AG04449 (cell line): ENCODE measurements around the gene SEPTIN12.

ENCODE experiments used
- CTCF ChIA-PET: fragments of 350-600 bp; formaldehyde crosslinking; extraction: SDS; loops from one replicate; lab custom pipeline; 2021; ENCODE audit warnings: antibody characterized with exemption; lab: Yijun Ruan, JAX
- POLR2A ChIA-PET: fragments of 400-600, 350-600 bp; formaldehyde crosslinking; extraction: SDS; loops from one replicate; lab custom pipeline; 2020; ENCODE audit warnings: antibody characterized with exemption, inconsistent platforms; lab: Yijun Ruan, JAX
- DNase-seq: peaks from one replicate; pipeline ENCODE4 v3.0.0-alpha.2; 2010; ENCODE audit warnings: low read depth, low spot score
- H3K4me3 ChIP-seq: 2 replicates; pipeline ENCODE4 v1.5.1; 2011; ENCODE audit warnings: low read depth, mild to moderate bottlenecking, control low read depth, low read length
- TF ChIP-seq, protein P1 (sequence below): IDR thresholded peaks from one replicate; pipeline ENCODE4 v1.5.1; 2011; ENCODE audit warnings: mild to moderate bottlenecking, moderate library complexity, low read length, control low read depth, inconsistent platforms; ENCODE audit not compliant: insufficient read depth; ENCODE audit errors: missing control alignments

SEPTIN12 gene

DNA sequence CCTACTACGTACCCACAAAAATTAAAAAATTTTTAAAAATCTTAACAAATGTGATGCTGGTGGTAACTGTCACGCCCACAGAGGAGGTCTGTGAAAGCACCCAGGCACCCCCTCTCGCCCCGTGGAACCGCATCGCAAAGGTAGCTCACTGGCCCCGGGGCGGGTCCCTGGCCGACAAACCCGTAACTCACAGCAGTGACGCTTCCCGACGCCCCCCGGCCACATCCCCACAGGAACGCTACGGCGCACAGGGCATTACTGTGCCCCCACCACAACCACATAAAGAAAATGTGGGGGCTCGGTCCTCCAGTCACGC lies 54.4 kb downstream of the SEPTIN12 start:
- peak overlapping the region; percentile 97 for H3K4me3 ChIP-seq
- no peak for DNase-seq
- CTCF ChIA-PET = interaction anchor here (1.1 to 2.4 kb wide), 3 partner anchors 33 to 223 kb away, joined by 3 to 8 read pairs (median 5); partner anchors contain the start of gene ZNF500
- TF ChIP-seq, protein P1, sequence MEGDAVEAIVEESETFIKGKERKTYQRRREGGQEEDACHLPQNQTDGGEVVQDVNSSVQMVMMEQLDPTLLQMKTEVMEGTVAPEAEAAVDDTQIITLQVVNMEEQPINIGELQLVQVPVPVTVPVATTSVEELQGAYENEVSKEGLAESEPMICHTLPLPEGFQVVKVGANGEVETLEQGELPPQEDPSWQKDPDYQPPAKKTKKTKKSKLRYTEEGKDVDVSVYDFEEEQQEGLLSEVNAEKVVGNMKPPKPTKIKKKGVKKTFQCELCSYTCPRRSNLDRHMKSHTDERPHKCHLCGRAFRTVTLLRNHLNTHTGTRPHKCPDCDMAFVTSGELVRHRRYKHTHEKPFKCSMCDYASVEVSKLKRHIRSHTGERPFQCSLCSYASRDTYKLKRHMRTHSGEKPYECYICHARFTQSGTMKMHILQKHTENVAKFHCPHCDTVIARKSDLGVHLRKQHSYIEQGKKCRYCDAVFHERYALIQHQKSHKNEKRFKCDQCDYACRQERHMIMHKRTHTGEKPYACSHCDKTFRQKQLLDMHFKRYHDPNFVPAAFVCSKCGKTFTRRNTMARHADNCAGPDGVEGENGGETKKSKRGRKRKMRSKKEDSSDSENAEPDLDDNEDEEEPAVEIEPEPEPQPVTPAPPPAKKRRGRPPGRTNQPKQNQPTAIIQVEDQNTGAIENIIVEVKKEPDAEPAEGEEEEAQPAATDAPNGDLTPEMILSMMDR = no peak
- POLR2A ChIA-PET = interaction anchor here (0.8 to 2.1 kb wide), 9 partner anchors 9 to 339 kb away, joined by 3 to 15 read pairs (median 6); partner anchors contain the start of genes NUDT16L1, ROGDI and ZNF500

DNA sequence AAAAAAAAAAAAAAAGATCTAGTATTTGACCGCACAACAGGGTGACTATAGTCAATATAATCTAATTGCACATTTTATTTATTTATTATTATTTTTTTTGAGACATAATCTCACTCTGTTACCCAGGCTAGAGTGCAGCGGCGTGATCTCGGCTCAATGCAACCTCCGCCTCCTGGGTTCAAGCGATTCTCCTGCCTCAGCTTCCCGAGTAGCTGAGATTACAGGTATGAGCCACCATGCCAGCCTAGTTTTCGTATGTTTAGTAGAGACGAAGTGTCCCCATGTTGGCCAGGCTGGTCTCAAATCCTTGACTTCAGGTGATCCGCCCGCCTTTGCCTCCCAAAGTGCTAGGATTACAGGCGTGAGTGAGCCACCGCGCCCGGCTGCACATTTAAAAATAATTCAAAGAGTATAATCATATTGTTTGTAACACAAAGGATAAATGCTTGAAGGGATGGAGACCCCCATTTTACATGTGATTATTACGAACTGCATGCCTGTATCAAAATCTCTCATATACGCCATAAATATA lies 54.9 kb downstream of the SEPTIN12 start:
- TF ChIP-seq, protein P1 = no peak
- CTCF ChIA-PET = interaction anchor here (2.4 kb wide), 1 partner anchor 222 kb away, joined by 8 read pairs; no protein-coding TSS in a partner anchor
- no peak for DNase-seq
- POLR2A ChIA-PET = interaction anchor here (1.3 to 2.1 kb wide), 4 partner anchors 12 to 339 kb away, joined by 3 to 15 read pairs (median 8); partner anchors contain the start of gene ROGDI
- H3K4me3 ChIP-seq = peak overlapping the region; percentile 97

DNA sequence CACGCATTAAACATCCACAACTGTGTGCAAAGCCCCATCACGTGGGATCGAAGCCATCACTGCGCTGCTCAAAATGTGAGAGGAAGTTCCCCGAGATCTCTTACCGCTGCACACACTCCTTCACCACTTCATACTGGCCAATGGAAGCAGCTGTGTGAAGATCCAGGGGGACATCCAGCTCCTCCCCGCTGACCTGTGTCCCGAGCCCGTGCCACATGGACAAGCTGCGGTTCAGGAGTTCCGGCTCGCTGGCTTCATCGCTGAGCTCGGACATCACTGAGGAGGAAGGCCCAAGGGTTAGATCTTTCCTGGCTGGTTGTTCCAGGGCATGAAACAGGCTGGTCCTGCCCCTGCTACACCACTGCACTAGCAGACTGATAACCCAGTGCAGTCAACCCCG lies 58.3 kb downstream of the SEPTIN12 start:
- POLR2A ChIA-PET = interaction anchor here (0.6 kb wide), 1 partner anchor 99 kb away, joined by 3 read pairs; no protein-coding TSS in a partner anchor

DNA sequence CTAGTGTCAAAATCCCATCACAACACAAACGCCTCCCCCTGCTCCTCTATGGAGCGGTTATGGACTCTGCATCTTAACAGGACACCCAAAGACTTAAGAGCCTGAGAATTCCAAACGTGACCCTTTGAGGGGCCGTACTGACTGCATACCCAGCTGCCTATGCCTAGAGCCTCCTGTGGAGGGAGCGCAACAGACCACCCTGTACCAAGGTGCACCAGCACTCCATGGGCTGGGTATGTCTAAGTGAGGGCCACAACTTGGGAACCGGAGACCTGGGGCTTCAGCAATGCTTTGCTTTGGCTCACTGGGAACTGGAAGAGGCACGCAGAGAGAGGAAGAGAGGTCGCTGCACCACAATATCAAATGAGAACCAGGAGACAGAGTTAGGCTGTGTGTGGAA lies 59.5 kb downstream of the SEPTIN12 start:
- ChIA-PET POLR2A (no interaction called here), CTCF (no interaction called here)
- no peak overlapping the region for H3K4me3 ChIP-seq
- no peak for DNase-seq
- TF ChIP-seq, protein P1 = no peak

More for the DNA sequence above, 58.3 kb downstream of the SEPTIN12 start:
- no peak overlapping the region for H3K4me3 ChIP-seq
- DNase-seq = no peak
- TF ChIP-seq, protein P1 = no peak
- CTCF ChIA-PET = no interaction called here
